ENCODE measurements around the gene CPAMD8. TPM values are rescaled to one million over a fixed set of nuclear protein-coding genes. Genes with fewer than 3 reads are reported as not detected.
A peak's percentile ranks its signal among the peaks of the same experiment; 100 is the strongest.

CPAMD8 gene
- total RNA-seq, 4 donors from 2014 or later = 0.72 to 8.2 (median 4.0) TPM

GRCh38 chr19:16898361-16899015 lies 128.1 kb downstream of the CPAMD8 start:
- TF ChIP-seq POLR2A (IDR thresholded peaks at IDR 0.05) = no peak
- no peak for TF ChIP-seq CTCF (IDR thresholded peaks at IDR 0.05)
- Histone ChIP-seq H3K36me3 (no peaks in the 10 kb centered on the region), H3K4me3 (no peak overlapping the region), H3K27ac (peak overlapping the region in 1 of 4 donors; percentile 88), H3K4me1 (peaks cover 3 to 39% (median 7%) of the 10 kb centered on the region in 3 donors), H3K9me3 (no peaks in the 10 kb centered on the region), H3K27me3 (peaks cover 0 to 15% (median 0%) of the 10 kb centered on the region in 4 donors)
- intact Hi-C loops (cut with DNase I) = no loop called here
- DNase-seq = no peak
- 84 to 87% methylated on average over 12 of the region's 12 CpGs for WGBS, 2 donors

- peaks cover 3 to 41% (median 7%) of the 10 kb centered on the region in 3 donors for H3K4me1 ChIP-seq
- no peak for DNase-seq
Measured at GRCh38 chr19:16897856-16898161, 128.8 kb downstream of the CPAMD8 start.

GRCh38 chr19:16897029-16897855 lies 129.4 kb downstream of the CPAMD8 start:
- intact Hi-C loops (cut with DNase I) = no loop called here

More at GRCh38 chr19:16897856-16898161, 128.8 kb downstream of the CPAMD8 start:
- Histone ChIP-seq H3K27ac (peak overlapping the region; percentile 69 to 89 (median 79)), H3K4me3 (peak overlapping the region; percentile 55 to 77 (median 60)), H3K27me3 (peaks cover 0 to 15% (median 0%) of the 10 kb centered on the region in 4 donors), H3K9me3 (no peaks in the 10 kb centered on the region), H3K36me3 (no peaks in the 10 kb centered on the region)
- TF ChIP-seq POLR2A (IDR thresholded peaks at IDR 0.05) (no peak), CTCF (IDR thresholded peaks at IDR 0.05) (no peak)
- 0 to 4% methylated on average over 6 to 22 of the region's 30 CpGs for WGBS, 2 donors
- intact Hi-C loops (cut with DNase I) = no loop called here

GRCh38 chr19:16896146-16897028 lies 130.2 kb downstream of the CPAMD8 start:
- WGBS, 2 donors = 5 to 9% methylated on average over 12 to 15 of the region's 66 CpGs
- Histone ChIP-seq H3K36me3 (no peaks in the 10 kb centered on the region), H3K4me3 (peak overlapping the region; percentile 55 to 77 (median 60)), H3K4me1 (peaks cover 3 to 41% (median 7%) of the 10 kb centered on the region in 3 donors), H3K27me3 (peaks cover 0 to 15% (median 0%) of the 10 kb centered on the region in 4 donors), H3K9me3 (no peaks in the 10 kb centered on the region), H3K27ac (peak overlapping the region; percentile 40 to 86 (median 78))
- intact Hi-C loops (cut with DNase I) = no loop called here
- TF ChIP-seq POLR2A (IDR thresholded peaks at IDR 0.05) (peak in 2 of 4 donors; percentile 51 to 54), CTCF (IDR thresholded peaks at IDR 0.05) (no peak)
- DNase-seq = no peak

More at GRCh38 chr19:16897029-16897855, 129.4 kb downstream of the CPAMD8 start:
- 0 to 5% methylated on average over 12 to 23 of the region's 68 CpGs for WGBS, 2 donors
- Histone ChIP-seq H3K36me3 (no peaks in the 10 kb centered on the region), H3K27ac (peak overlapping the region; percentile 69 to 89 (median 79)), H3K9me3 (no peaks in the 10 kb centered on the region), H3K27me3 (peaks cover 0 to 15% (median 0%) of the 10 kb centered on the region in 4 donors), H3K4me1 (peaks cover 3 to 41% (median 7%) of the 10 kb centered on the region in 3 donors), H3K4me3 (peak overlapping the region; percentile 55 to 77 (median 60))
- DNase-seq = peak; percentile 98
- TF ChIP-seq POLR2A (IDR thresholded peaks at IDR 0.05) = peak in 2 of 4 donors; percentile 40 to 47
- no peak for TF ChIP-seq CTCF (IDR thresholded peaks at IDR 0.05)
